ENCODE measurements around the gene LTBP1. TPM values are rescaled to one million over a fixed set of nuclear protein-coding genes. Genes with fewer than 3 reads are reported as not detected.

The LTBP1 gene
- total and polyA plus RNA-seq, 2 of the 13 experiments (the other 11 are each of a cell fraction or from before 2014, with no cell fraction given): 0.12 to 0.22 TPM

DNA sequence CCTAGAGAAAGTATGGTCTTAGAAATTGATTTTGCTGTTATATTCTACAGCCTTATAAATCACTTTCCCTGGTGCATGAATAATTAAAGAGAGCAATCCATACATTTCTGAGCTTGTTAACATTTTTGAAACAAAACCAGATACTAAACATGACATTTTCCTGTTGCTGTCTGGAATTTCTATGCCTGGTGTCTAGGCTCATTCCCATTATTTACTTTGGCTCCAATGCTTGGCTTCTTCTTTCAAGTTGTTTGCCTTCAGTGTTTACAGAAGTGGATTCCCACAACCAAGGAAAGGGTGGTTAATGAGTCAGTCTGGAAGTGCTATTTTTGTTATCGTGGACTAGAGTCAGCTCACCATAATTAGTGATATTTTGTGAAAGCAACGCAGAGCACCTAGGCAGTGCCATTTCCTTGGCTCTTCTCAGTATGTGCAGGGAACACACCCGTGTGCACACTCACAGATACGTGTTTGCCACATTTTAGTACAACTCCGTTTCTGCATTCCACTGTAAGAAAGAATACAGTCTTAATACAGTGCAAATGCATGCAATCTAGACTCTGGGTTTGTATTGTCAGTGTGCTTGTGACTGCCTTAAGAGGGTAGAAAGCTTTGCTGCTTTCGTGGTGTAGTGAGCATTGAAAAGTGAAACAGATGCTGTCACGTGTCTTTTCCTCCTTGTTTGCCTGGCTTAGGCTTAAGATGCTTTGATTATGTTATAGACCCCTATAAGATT, 344.7 kb downstream of the LTBP1 start:
- DNase-seq (ENCODE audit: low spot score) (peak; percentile 52), FAIRE-seq (peak; percentile 64), ATAC-seq (peak; percentile 69)
- H4K20me1 ChIP-seq (ENCODE audit: insufficient read depth, low read length): no peaks in the 10 kb centered on the region
- H3K36me3 ChIP-seq (replicated peaks in 1 of 2; ENCODE audit: control insufficient read depth in 1 of 2, insufficient read depth in 2 of 2, low read length in 2 of 2): no peaks in the 10 kb centered on the region
- no TSS peak for BruUV-seq (replicated peaks)
- WGBS (ENCODE audit: low lambda C conversion rate): 4% methylated on average over 7 of the region's 7 CpGs
- H3K9ac ChIP-seq (ENCODE audit: insufficient read depth, low read depth, low read length): no peak overlapping the region
- H3K4me2 ChIP-seq (ENCODE audit: low read depth, low read length): peak overlapping the region; percentile 42
- H2AFZ ChIP-seq (ENCODE audit: low read length): no peak overlapping the region
- no peaks in the 10 kb centered on the region for H3K9me3 ChIP-seq (ENCODE audit: low read length)
- H3K27ac ChIP-seq (ENCODE audit: extremely low read length, insufficient read depth, low read length): no peak overlapping the region
- CTCF ChIA-PET (ENCODE audit: low intra/inter-chr PET ratio, low total read pairs): no interaction called here
- H3K4me1 ChIP-seq (ENCODE audit: insufficient read depth, low read length): peaks cover 12% of the 10 kb centered on the region
- H3K79me2 ChIP-seq (ENCODE audit: insufficient read depth, low read length): no peaks in the 10 kb centered on the region
- intact Hi-C loops (cut with micrococcal nuclease; ENCODE audit: unreplicated experiment) (no loop called here), in situ Hi-C loops (cut with HindIII; ENCODE audit: extremely low pct_ligation_motif_present, low pct_unique_long_range_greater_than_20kb) (no loop called here)
- POLR2A ChIA-PET: no interaction called here
- H3K4me3 ChIP-seq (replicated peaks in 1 of 3; ENCODE audit: insufficient read depth in 1 of 3, low read depth in 2 of 3, low read length in 3 of 3): 0 out of 6 replicates have a peak overlapping the region, but pooled peaks of 1 of the 3 experiments have one; percentile 26
- H3K27me3 ChIP-seq (ENCODE audit: control insufficient read depth in 1 of 2, insufficient read depth in 2 of 2, low read length in 2 of 2): no peaks in the 10 kb centered on the region
- no peak for TF ChIP-seq ZKSCAN8 (CRISPR knock-in tag; IDR thresholded peaks at IDR 0.05; ENCODE audit: borderline replicate concordance)
- TF ChIP-seq PTBP1 (IDR thresholded peaks at IDR 0.05; ENCODE audit: low read depth, low read length, poor library complexity, severe bottlenecking): no peak
- TF ChIP-seq TCF7L2 (IDR thresholded peaks at IDR 0.05; ENCODE audit: low read depth, low read length): 0 out of 2 replicates have a peak, but pooled peaks have one; percentile 21
- TF ChIP-seq GATAD2A (CRISPR knock-in tag; IDR thresholded peaks at IDR 0.05): peak; percentile 67
- TF ChIP-seq, protein P1, sequence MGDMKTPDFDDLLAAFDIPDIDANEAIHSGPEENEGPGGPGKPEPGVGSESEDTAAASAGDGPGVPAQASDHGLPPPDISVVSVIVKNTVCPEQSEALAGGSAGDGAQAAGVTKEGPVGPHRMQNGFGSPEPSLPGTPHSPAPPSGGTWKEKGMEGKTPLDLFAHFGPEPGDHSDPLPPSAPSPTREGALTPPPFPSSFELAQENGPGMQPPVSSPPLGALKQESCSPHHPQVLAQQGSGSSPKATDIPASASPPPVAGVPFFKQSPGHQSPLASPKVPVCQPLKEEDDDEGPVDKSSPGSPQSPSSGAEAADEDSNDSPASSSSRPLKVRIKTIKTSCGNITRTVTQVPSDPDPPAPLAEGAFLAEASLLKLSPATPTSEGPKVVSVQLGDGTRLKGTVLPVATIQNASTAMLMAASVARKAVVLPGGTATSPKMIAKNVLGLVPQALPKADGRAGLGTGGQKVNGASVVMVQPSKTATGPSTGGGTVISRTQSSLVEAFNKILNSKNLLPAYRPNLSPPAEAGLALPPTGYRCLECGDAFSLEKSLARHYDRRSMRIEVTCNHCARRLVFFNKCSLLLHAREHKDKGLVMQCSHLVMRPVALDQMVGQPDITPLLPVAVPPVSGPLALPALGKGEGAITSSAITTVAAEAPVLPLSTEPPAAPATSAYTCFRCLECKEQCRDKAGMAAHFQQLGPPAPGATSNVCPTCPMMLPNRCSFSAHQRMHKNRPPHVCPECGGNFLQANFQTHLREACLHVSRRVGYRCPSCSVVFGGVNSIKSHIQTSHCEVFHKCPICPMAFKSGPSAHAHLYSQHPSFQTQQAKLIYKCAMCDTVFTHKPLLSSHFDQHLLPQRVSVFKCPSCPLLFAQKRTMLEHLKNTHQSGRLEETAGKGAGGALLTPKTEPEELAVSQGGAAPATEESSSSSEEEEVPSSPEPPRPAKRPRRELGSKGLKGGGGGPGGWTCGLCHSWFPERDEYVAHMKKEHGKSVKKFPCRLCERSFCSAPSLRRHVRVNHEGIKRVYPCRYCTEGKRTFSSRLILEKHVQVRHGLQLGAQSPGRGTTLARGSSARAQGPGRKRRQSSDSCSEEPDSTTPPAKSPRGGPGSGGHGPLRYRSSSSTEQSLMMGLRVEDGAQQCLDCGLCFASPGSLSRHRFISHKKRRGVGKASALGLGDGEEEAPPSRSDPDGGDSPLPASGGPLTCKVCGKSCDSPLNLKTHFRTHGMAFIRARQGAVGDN (CRISPR knock-in tag; IDR thresholded peaks at IDR 0.05): no peak
- no peak for TF ChIP-seq ZBTB21 (CRISPR knock-in tag; IDR thresholded peaks at IDR 0.05)
- TF ChIP-seq, protein P2, sequence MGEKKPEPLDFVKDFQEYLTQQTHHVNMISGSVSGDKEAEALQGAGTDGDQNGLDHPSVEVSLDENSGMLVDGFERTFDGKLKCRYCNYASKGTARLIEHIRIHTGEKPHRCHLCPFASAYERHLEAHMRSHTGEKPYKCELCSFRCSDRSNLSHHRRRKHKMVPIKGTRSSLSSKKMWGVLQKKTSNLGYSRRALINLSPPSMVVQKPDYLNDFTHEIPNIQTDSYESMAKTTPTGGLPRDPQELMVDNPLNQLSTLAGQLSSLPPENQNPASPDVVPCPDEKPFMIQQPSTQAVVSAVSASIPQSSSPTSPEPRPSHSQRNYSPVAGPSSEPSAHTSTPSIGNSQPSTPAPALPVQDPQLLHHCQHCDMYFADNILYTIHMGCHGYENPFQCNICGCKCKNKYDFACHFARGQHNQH (CRISPR knock-in tag; IDR thresholded peaks at IDR 0.05): no peak
- TF ChIP-seq ZNF235 (CRISPR knock-in tag; IDR thresholded peaks at IDR 0.05; ENCODE audit: borderline replicate concordance): no peak
- TF ChIP-seq MAFF (IDR thresholded peaks at IDR 0.05; ENCODE audit: low read depth, low read length): no peak
- TF ChIP-seq, protein P3, sequence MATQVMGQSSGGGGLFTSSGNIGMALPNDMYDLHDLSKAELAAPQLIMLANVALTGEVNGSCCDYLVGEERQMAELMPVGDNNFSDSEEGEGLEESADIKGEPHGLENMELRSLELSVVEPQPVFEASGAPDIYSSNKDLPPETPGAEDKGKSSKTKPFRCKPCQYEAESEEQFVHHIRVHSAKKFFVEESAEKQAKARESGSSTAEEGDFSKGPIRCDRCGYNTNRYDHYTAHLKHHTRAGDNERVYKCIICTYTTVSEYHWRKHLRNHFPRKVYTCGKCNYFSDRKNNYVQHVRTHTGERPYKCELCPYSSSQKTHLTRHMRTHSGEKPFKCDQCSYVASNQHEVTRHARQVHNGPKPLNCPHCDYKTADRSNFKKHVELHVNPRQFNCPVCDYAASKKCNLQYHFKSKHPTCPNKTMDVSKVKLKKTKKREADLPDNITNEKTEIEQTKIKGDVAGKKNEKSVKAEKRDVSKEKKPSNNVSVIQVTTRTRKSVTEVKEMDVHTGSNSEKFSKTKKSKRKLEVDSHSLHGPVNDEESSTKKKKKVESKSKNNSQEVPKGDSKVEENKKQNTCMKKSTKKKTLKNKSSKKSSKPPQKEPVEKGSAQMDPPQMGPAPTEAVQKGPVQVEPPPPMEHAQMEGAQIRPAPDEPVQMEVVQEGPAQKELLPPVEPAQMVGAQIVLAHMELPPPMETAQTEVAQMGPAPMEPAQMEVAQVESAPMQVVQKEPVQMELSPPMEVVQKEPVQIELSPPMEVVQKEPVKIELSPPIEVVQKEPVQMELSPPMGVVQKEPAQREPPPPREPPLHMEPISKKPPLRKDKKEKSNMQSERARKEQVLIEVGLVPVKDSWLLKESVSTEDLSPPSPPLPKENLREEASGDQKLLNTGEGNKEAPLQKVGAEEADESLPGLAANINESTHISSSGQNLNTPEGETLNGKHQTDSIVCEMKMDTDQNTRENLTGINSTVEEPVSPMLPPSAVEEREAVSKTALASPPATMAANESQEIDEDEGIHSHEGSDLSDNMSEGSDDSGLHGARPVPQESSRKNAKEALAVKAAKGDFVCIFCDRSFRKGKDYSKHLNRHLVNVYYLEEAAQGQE (IDR thresholded peaks at IDR 0.05; ENCODE audit: borderline replicate concordance in 1 of 2, low read depth in 1 of 2, low read length in 2 of 2): peak in 1 of 2 experiments; percentile 52; a peak in 2 of 4 replicates
- TF ChIP-seq ZNF451 (CRISPR knock-in tag; IDR thresholded peaks at IDR 0.05): no peak
- TF ChIP-seq SKI (IDR thresholded peaks at IDR 0.05; ENCODE audit: partially characterized antibody): peak; percentile 67
- no peak for TF ChIP-seq GABPB1 (CRISPR knock-in tag; IDR thresholded peaks at IDR 0.05)

Measured in HepG2 (cell line).